ENCODE data around the gene REXO5.

The REXO5 gene

GRCh38 chr16:20879175-20880040, 73.1 kb downstream of the REXO5 start:
- no peak for DNase-seq

GRCh38 chr16:20880867-20881502, 74.7 kb downstream of the REXO5 start:
- no peak for DNase-seq

GRCh38 chr16:20881503-20881878, 75.2 kb downstream of the REXO5 start:
- DNase-seq = no peak

- no peak for DNase-seq
These were observed 77.4 kb downstream of the REXO5 start for GRCh38 chr16:20883554-20884239.

- no peak for DNase-seq
These were observed 77.9 kb downstream of the REXO5 start for GRCh38 chr16:20884240-20884556.

GRCh38 chr16:20886320-20886719, 80.0 kb downstream of the REXO5 start:
- no peak for DNase-seq

GRCh38 chr16:20887207-20887606, 80.9 kb downstream of the REXO5 start:
- no peak for DNase-seq

- DNase-seq = no peak
These were observed 83.4 kb downstream of the REXO5 start for GRCh38 chr16:20889625-20890275.

GRCh38 chr16:20894388-20894787, 88.1 kb downstream of the REXO5 start:
- no peak for DNase-seq

GRCh38 chr16:20897253-20897897, 91.0 kb downstream of the REXO5 start:
- no peak for DNase-seq

GRCh38 chr16:20897922-20898321, 91.6 kb downstream of the REXO5 start:
- no peak for DNase-seq

GRCh38 chr16:20899071-20899470, 92.7 kb downstream of the REXO5 start:
- DNase-seq = no peak
